IMR-90 (cell line): ENCODE measurements around the gene DOCK9. TPM values are rescaled to one million over a fixed set of nuclear protein-coding genes. Genes with fewer than 3 reads are reported as not detected.

Experiments
- ATAC-seq: fragments of 200-7000 bp; cut with Tn5 transposase; 2 replicates; pipeline ENCODE4 v1.9.1; 2020; ENCODE audit warnings: low read depth, mild to moderate bottlenecking, moderate library complexity
- BruUV-seq: library from RNA; stranded (reverse); fragments of 400-500 nt; replicated peaks from 2 replicates; lab custom pipeline; 2021; lab: Mats Ljungman, UMichigan
- CTCF ChIA-PET: fragments of 300-600 bp; formaldehyde crosslinking; extraction: SDS; loops from one replicate; lab custom pipeline; 2021; ENCODE audit warnings: antibody characterized with exemption; lab: Yijun Ruan, JAX
- POLR2A ChIA-PET: fragments of 300-600 bp; sonication (Branson Sonifier 250); formaldehyde crosslinking; loops from one replicate; lab custom pipeline; 2022; ENCODE audit warnings: antibody characterized with exemption; ENCODE audit not compliant: unreplicated experiment; lab: Charles Lee
- DNase-seq: peaks from one replicate; pipeline ENCODE4 v3.0.0; 2013
- H2AFZ ChIP-seq: replicated peaks from 2 replicates; pipeline ENCODE3; 2013; ENCODE audit warnings: low read length, mild to moderate bottlenecking; ENCODE audit not compliant: poor library complexity
- H2AK5ac ChIP-seq: 2 replicates; pipeline ENCODE4 v1.6.1; 2013; ENCODE audit warnings: low read depth, low read length, inconsistent platforms
- H2AK9ac ChIP-seq: replicated peaks from 2 replicates; pipeline ENCODE3; 2013; ENCODE audit warnings: mild to moderate bottlenecking, low read depth, low read length, moderate library complexity; ENCODE audit not compliant: poor library complexity
- H2BK120ac ChIP-seq: 2 replicates; pipeline ENCODE4 v1.6.1; 2013; ENCODE audit warnings: low read depth, low read length, inconsistent platforms
- H2BK15ac ChIP-seq: 3 replicates; pipeline ENCODE4 v1.6.1; 2013; ENCODE audit warnings: low read depth, low read length, inconsistent platforms
- H2BK20ac ChIP-seq: 2 replicates; pipeline ENCODE4 v1.6.1; 2013; ENCODE audit warnings: low read depth, mild to moderate bottlenecking, inconsistent platforms, low read length, moderate library complexity
- H2BK5ac ChIP-seq: 2 replicates; pipeline ENCODE4 v1.6.1; 2013; ENCODE audit warnings: mild to moderate bottlenecking, low read depth, low read length, inconsistent platforms; ENCODE audit not compliant: poor library complexity, severe bottlenecking
- H3K14ac ChIP-seq: replicated peaks from 2 replicates; pipeline ENCODE4 v1.6.1; 2013; ENCODE audit warnings: low read depth, low read length, inconsistent platforms
- H3K18ac ChIP-seq: 2 replicates; pipeline ENCODE4 v1.6.1; 2013; ENCODE audit warnings: low read depth, low read length, control low read depth
- H3K23ac ChIP-seq: 2 replicates; pipeline ENCODE4 v1.6.1; 2013; ENCODE audit warnings: low read depth, low read length, inconsistent platforms
- H3K27ac ChIP-seq: 2 replicates; pipeline ENCODE4 v1.5.1; 2013; ENCODE audit warnings: mild to moderate bottlenecking, control low read depth, low read length; ENCODE audit not compliant: insufficient read depth
- H3K27me3 ChIP-seq: 2 replicates; pipeline ENCODE4 v1.6.1; 2013; ENCODE audit warnings: low read length; ENCODE audit not compliant: control insufficient read depth, insufficient read depth
- H3K36me3 ChIP-seq: 2 replicates; pipeline ENCODE4 v1.6.1; 2013; ENCODE audit warnings: low read length, mixed read lengths; ENCODE audit not compliant: control insufficient read depth, insufficient read depth
- H3K4ac ChIP-seq: 2 replicates; pipeline ENCODE4 v1.6.1; 2013; ENCODE audit warnings: low read depth, low read length, inconsistent platforms
- H3K4me1 ChIP-seq: 2 replicates; pipeline ENCODE4 v1.6.1; 2013; ENCODE audit warnings: low read length, mixed read lengths; ENCODE audit not compliant: control insufficient read depth, insufficient read depth
- H3K4me2 ChIP-seq: 2 replicates; pipeline ENCODE4 v1.6.1; 2013; ENCODE audit warnings: low read depth, mild to moderate bottlenecking, control low read depth, low read length, moderate library complexity
- H3K4me3 ChIP-seq: 2 replicates; pipeline ENCODE4 v1.5.1; 2013; ENCODE audit warnings: low read depth, mild to moderate bottlenecking, control low read depth, low read length, moderate library complexity; ENCODE audit not compliant: insufficient read depth
- H3K56ac ChIP-seq: 2 replicates; pipeline ENCODE4 v1.6.1; 2013; ENCODE audit warnings: low read length, inconsistent platforms; ENCODE audit not compliant: insufficient read depth; ENCODE audit errors: extremely low read depth
- H3K79me1 ChIP-seq, 2 experiments: 2 replicates each; pipeline ENCODE4 v1.6.1; 2013; ENCODE audit warnings: low read length in 2 of 2, inconsistent platforms in 1 of 2, low read depth in 1 of 2
- H3K9ac ChIP-seq: 2 replicates; pipeline ENCODE4 v1.6.1; 2013; ENCODE audit warnings: low read depth, low read length, control low read depth
- H3K9me1 ChIP-seq: 2 replicates; pipeline ENCODE4 v1.6.1; 2013; ENCODE audit warnings: low read length, inconsistent platforms; ENCODE audit not compliant: insufficient read depth
- H3K9me3 ChIP-seq: 2 replicates; pipeline ENCODE4 v1.6.1; 2013; ENCODE audit warnings: low read length; ENCODE audit not compliant: control insufficient read depth, insufficient read depth
- H4K20me1 ChIP-seq: 2 replicates; pipeline ENCODE4 v1.6.1; 2013; ENCODE audit warnings: low read length, inconsistent platforms; ENCODE audit not compliant: insufficient read depth
- H4K5ac ChIP-seq: 2 replicates; pipeline ENCODE4 v1.6.1; 2013; ENCODE audit warnings: mild to moderate bottlenecking, low read depth, low read length, control low read depth
- H4K8ac ChIP-seq, 2 experiments: 2 replicates each; pipeline ENCODE4 v1.6.1; 2013; ENCODE audit warnings: low read depth in 2 of 2, low read length in 2 of 2, control low read depth in 1 of 2, inconsistent platforms in 1 of 2
- H4K91ac ChIP-seq: 2 replicates; pipeline ENCODE4 v1.6.1; 2013; ENCODE audit warnings: low read depth, low read length, inconsistent platforms; ENCODE audit not compliant: insufficient read depth
- CEBPB ChIP-seq: IDR thresholded peaks from 2 replicates; pipeline ENCODE4 v1.6.1; 2012; ENCODE audit warnings: low read depth, low read length, improper control_type of control experiment
- MAFK ChIP-seq: IDR thresholded peaks from 2 replicates; pipeline ENCODE4 v1.6.1; 2012; ENCODE audit warnings: low read depth, low read length, improper control_type of control experiment
- MXI1 ChIP-seq: IDR thresholded peaks from 2 replicates; pipeline ENCODE4 v1.6.1; 2012; ENCODE audit warnings: low read depth, mild to moderate bottlenecking, low read length, moderate library complexity, borderline replicate concordance
- NFE2L2 ChIP-seq: fragments of 150-350 bp; IDR thresholded peaks from 2 replicates; pipeline ENCODE4 v1.6.1; 2016; ENCODE audit warnings: low read depth, mild to moderate bottlenecking, low read length
- USF2 ChIP-seq: fragments of 150-350 bp; IDR thresholded peaks from 2 replicates; pipeline ENCODE4 v1.6.1; 2017; ENCODE audit warnings: mild to moderate bottlenecking, antibody characterized with exemption, low read length, low read depth
- WGBS, 2 experiments: methylation state at CpG; one replicate each; pipeline versions ENCODE4 v1.1.5 to v1.1.7; 2013; ENCODE audit warnings: missing lambda C conversion rate in 2 of 2; ENCODE audit not compliant: insufficient read length in 1 of 2; ENCODE audit errors: extremely low coverage in 2 of 2; 5-methylcytosine and 5-hydroxymethylcytosine counted together
- dilution Hi-C: fragments of 300-500 bp; cut with HindIII; formaldehyde crosslinking; loops from one replicate; pipeline ENCODE4 v1.14.3; 2018; ENCODE audit warnings: low sequenced_read_pairs; ENCODE audit not compliant: unreplicated experiment
- in situ Hi-C: fragments of 300-500 bp; cut with MboI; formaldehyde crosslinking; loops from 3 replicates; pipeline ENCODE4 v1.14.3; 2019; ENCODE audit warnings: low sequenced_read_pairs, inconsistent platforms, mixed read lengths
- intact Hi-C: fragments of 100-400 bp; cut with micrococcal nuclease; formaldehyde crosslinking; loops from 2 replicates; pipeline ENCODE4 v1.10.0; 2022
- polyA plus RNA-seq, 3 experiments: library from polyadenylated mRNA; depleted of rRNA; stranded (reverse); fragments of >200 nt; gene quantifications; 2 replicates each; pipeline ENCODE4 v1.2.3, GENCODE V29; 2012; ENCODE audit warnings: low replicate concordance in 1 of 3
- total RNA-seq: library from RNA; depleted of rRNA; stranded (reverse); fragments of >200 nt; gene quantifications from 2 replicates; pipeline ENCODE4 v1.2.3, GENCODE V29; 2012

The DOCK9 gene
- total and polyA plus RNA-seq, 2 of the 4 experiments (the other 2 are of a cell fraction), result 4.8 to 7.2 TPM

GRCh38 chr13:98927951-98928927, 49.6 kb downstream of the DOCK9 start:
- H4K20me1 ChIP-seq, result no peaks in the 10 kb centered on the region
- H3K18ac ChIP-seq, result no peak overlapping the region
- H3K9ac ChIP-seq, result no peak overlapping the region
- no peaks in the 10 kb centered on the region for H3K36me3 ChIP-seq
- H3K4me3 ChIP-seq, result no peak overlapping the region
- H2AK5ac ChIP-seq, result no peak overlapping the region
- H2BK5ac ChIP-seq, result no peak overlapping the region
- WGBS, 2 experiments, result no CpG with 5 or more reads among the region's 2 CpGs
- H3K56ac ChIP-seq, result no peak overlapping the region
- H4K91ac ChIP-seq, result no peak overlapping the region
- no peak overlapping the region for H3K4ac ChIP-seq
- no peak overlapping the region for H3K4me2 ChIP-seq
- no peak overlapping the region for H2AFZ ChIP-seq
- intact Hi-C loops (no loop called here), dilution Hi-C loops (no loop called here), in situ Hi-C loops (no loop called here)
- H3K79me1 ChIP-seq, result peaks cover 0 to 3% of the 10 kb centered on the region in 2 experiments; a peak in 1 of 4 replicates
- no peaks in the 10 kb centered on the region for H3K9me3 ChIP-seq
- 0 out of 2 replicates have a peak, but pooled peaks cover 2% of the 10 kb centered on the region for H3K4me1 ChIP-seq
- TF ChIP-seq NFE2L2, result no peak
- no peak for TF ChIP-seq MAFK
- no peak for TF ChIP-seq USF2
- no peak for TF ChIP-seq MXI1
- peak; percentile 79 for TF ChIP-seq CEBPB
- H3K9me1 ChIP-seq, result no peaks in the 10 kb centered on the region
- no peak overlapping the region for H3K23ac ChIP-seq
- H2AK9ac ChIP-seq, result no peak overlapping the region
- BruUV-seq, result no TSS peak
- no peak overlapping the region for H4K5ac ChIP-seq
- no peak overlapping the region for H2BK120ac ChIP-seq
- H2BK15ac ChIP-seq, result no peak overlapping the region
- H3K14ac ChIP-seq, result no peak overlapping the region
- DNase-seq (peak; percentile 58), ATAC-seq (no peak)
- H2BK20ac ChIP-seq, result no peak overlapping the region
- ChIA-PET CTCF (interaction anchor here (1.1 kb wide), 1 partner anchor 29 kb away, joined by 4 read pairs; no protein-coding TSS in a partner anchor), POLR2A (no interaction called here)
- no peak overlapping the region for H3K27ac ChIP-seq
- no peak overlapping the region for H4K8ac ChIP-seq
- H3K27me3 ChIP-seq, result no peaks in the 10 kb centered on the region
